HUES64 (cell line): ENCODE measurements around the gene SULT4A1.

Source experiments
- H3K27ac ChIP-seq: 2 replicates; pipeline ENCODE4 v1.7.0; 2013; ENCODE audit warnings: low read depth, low read length, inconsistent platforms
- H3K27me3 ChIP-seq: 2 replicates; pipeline ENCODE4 v1.6.1; 2013; ENCODE audit warnings: mild to moderate bottlenecking, low read length; ENCODE audit not compliant: insufficient read depth
- H3K36me3 ChIP-seq: 2 replicates; pipeline ENCODE4 v1.6.1; 2013; ENCODE audit warnings: mild to moderate bottlenecking, low read length; ENCODE audit not compliant: insufficient read depth
- H3K4me1 ChIP-seq: 2 replicates; pipeline ENCODE4 v1.6.1; 2013; ENCODE audit warnings: mild to moderate bottlenecking, low read length, moderate library complexity; ENCODE audit not compliant: insufficient read depth
- H3K4me3 ChIP-seq: 2 replicates; pipeline ENCODE4 v1.5.1; 2013; ENCODE audit warnings: mild to moderate bottlenecking, low read length, moderate library complexity
- H3K9ac ChIP-seq: 2 replicates; pipeline ENCODE4 v1.6.1; 2013; ENCODE audit warnings: mild to moderate bottlenecking, low read depth, low read length
- H3K9me3 ChIP-seq: 2 replicates; pipeline ENCODE4 v1.6.1; 2013; ENCODE audit warnings: low read depth, low read length; ENCODE audit not compliant: insufficient read depth
- WGBS: fragments of 150-250, 120-280 bp; methylation state at CpG from one replicate; pipeline ENCODE4 v1.1.7; 2013; ENCODE audit warnings: missing lambda C conversion rate; 5-methylcytosine and 5-hydroxymethylcytosine counted together

The SULT4A1 gene

DNA sequence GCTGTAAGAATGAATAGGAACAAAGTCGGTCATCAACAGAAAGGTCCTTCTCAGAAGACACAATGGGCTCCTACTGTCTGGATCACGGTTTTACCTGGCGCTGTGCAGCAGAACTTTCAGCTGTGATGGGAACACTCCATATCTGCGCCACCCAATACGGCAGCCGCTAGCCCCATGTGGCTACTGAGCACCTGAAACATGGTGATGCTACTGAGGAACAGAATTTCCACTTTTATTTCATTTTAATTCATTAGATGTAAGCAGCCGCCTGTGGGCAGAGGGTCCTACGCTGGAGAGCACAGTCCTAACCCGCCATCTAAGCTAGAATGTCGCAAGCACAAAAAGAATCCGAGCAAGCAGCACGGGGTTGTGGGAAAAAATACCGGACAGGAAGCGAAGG lies 2.7 kb downstream of the SULT4A1 start:
- 89% methylated on average over 14 of the region's 14 CpGs for WGBS
- peaks cover 14% of the 10 kb centered on the region; the same call in 1 of the 2 replicates for H3K4me1 ChIP-seq
- peaks cover 3% of the 10 kb centered on the region; the same call in 1 of the 2 replicates for H3K27me3 ChIP-seq
- H3K36me3 ChIP-seq, result no peaks in the 10 kb centered on the region
- H3K9me3 ChIP-seq, result peaks cover 2% of the 10 kb centered on the region; the same call in 1 of the 2 replicates
- H3K9ac ChIP-seq, result no peak overlapping the region
- H3K27ac ChIP-seq, result no peak overlapping the region
- no peak overlapping the region for H3K4me3 ChIP-seq

DNA sequence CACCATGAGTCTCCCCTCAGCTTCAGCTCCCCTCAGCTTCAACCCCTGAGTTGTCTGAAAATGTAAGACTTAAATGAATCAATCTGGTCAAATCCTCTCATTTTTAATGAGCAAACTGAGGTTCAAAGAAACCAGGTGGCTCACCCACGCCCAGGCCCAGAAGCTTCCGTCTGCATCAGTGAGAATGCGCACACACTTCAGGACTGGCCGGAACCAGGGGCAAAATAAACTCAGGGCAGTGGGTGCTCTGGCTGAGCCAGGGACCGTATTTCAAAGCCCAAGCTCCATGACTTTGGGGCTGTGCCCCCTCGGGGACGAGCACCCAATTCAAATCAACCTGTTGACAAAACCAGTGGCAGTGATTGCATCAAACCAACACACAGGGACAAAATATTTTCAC lies 3.1 kb downstream of the SULT4A1 start:
- WGBS, result 93% methylated on average over 7 of the region's 7 CpGs

GRCh38 chr22:43858156-43858895 lies 4.0 kb downstream of the SULT4A1 start:
- Histone ChIP-seq H3K36me3 (no peaks in the 10 kb centered on the region), H3K9me3 (peaks cover 2% of the 10 kb centered on the region; the same call in 1 of the 2 replicates), H3K4me3 (no peak overlapping the region), H3K4me1 (peaks cover 14% of the 10 kb centered on the region; the same call in 1 of the 2 replicates), H3K27ac (no peak overlapping the region), H3K27me3 (peaks cover 3% of the 10 kb centered on the region; the same call in 1 of the 2 replicates), H3K9ac (no peak overlapping the region)
- 78% methylated on average over 11 of the region's 11 CpGs for WGBS

More for the DNA sequence above, 3.1 kb downstream of the SULT4A1 start:
- H3K9ac ChIP-seq, result no peak overlapping the region
- H3K27ac ChIP-seq, result no peak overlapping the region
- H3K4me3 ChIP-seq, result no peak overlapping the region
- peaks cover 14% of the 10 kb centered on the region; the same call in 1 of the 2 replicates for H3K4me1 ChIP-seq
- H3K9me3 ChIP-seq, result peaks cover 2% of the 10 kb centered on the region; the same call in 1 of the 2 replicates
- peaks cover 3% of the 10 kb centered on the region; the same call in 1 of the 2 replicates for H3K27me3 ChIP-seq
- H3K36me3 ChIP-seq, result no peaks in the 10 kb centered on the region

DNA sequence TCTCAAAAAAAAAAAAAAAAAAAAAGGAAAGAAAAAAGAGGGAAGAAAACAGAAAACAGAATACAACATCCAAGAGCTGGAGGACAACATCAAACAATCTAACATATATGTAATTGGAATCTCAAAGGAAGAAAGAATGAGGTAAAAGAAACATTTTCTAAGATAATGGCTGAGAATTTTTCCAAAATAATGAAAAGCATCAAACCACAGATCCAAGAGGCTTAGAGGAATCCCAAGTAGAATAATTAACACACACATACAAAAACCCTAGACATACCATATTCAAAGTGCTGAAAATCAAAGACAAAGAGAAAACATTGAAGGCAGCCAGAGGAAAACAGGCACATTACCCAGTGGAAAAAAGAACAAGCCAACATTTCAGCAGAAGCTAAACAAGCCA lies 4.9 kb downstream of the SULT4A1 start:
- Histone ChIP-seq H3K4me1 (peaks cover 14% of the 10 kb centered on the region; the same call in 1 of the 2 replicates), H3K36me3 (no peaks in the 10 kb centered on the region), H3K4me3 (no peak overlapping the region), H3K27me3 (no peaks in the 10 kb centered on the region; the same call in 1 of the 2 replicates), H3K9ac (no peak overlapping the region), H3K9me3 (peaks cover 2% of the 10 kb centered on the region; the same call in 1 of the 2 replicates), H3K27ac (no peak overlapping the region)

- no peaks in the 10 kb centered on the region for H3K27me3 ChIP-seq
- H3K9ac ChIP-seq, result no peak overlapping the region
- H3K27ac ChIP-seq, result no peak overlapping the region
- H3K4me1 ChIP-seq, result 0 out of 2 replicates have a peak, but pooled peaks cover 6% of the 10 kb centered on the region
- H3K36me3 ChIP-seq, result no peaks in the 10 kb centered on the region
- 97% methylated on average over 4 of the region's 4 CpGs for WGBS
- H3K9me3 ChIP-seq, result peaks cover 2% of the 10 kb centered on the region; the same call in 1 of the 2 replicates
- H3K4me3 ChIP-seq, result no peak overlapping the region
Measured at GRCh38 chr22:43855431-43855830, 6.9 kb downstream of the SULT4A1 start.

- Histone ChIP-seq H3K27ac (no peak overlapping the region), H3K9me3 (peaks cover 2% of the 10 kb centered on the region; the same call in 1 of the 2 replicates), H3K9ac (no peak overlapping the region), H3K4me3 (no peak overlapping the region), H3K4me1 (0 out of 2 replicates have a peak, but pooled peaks cover 6% of the 10 kb centered on the region), H3K27me3 (no peaks in the 10 kb centered on the region), H3K36me3 (no peaks in the 10 kb centered on the region)
- WGBS, result 96% methylated on average over 13 of the region's 13 CpGs
Measured at GRCh38 chr22:43854786-43855271, 7.5 kb downstream of the SULT4A1 start.

DNA sequence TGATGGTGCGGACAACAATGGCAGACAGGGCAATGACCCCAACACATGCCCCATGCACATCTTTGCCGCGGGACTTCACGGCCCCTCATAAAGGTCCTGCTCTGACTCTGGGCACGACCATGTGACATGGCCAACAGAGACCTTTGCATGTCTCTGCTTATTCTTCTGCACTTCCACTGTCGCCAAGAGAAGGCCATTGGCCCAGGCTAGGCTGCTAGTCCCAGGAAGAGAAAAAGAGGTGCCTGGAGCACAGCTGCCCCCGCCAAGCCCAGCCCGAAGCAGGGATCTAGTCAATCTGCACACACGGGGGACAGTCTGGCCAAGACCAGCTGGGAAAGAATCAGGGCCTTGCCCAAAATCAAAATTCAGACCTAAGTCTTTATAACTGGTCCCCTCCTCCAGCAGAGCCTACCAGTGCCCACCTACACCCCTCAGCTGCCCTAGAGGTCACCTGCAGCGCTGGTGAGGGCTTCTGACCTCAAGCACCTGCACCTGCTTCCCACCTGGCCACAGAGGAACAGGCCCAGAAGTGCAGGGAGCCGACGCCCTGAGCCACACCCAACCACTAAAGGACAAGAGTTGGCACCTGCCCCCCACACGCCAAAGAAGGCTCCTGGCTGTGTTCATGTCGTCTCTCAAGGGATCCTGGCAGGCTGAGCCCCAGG lies 8.1 kb downstream of the SULT4A1 start:
- no peak overlapping the region for H3K9ac ChIP-seq
- H3K27ac ChIP-seq, result no peak overlapping the region
- no peaks in the 10 kb centered on the region for H3K27me3 ChIP-seq
- H3K4me3 ChIP-seq, result no peak overlapping the region
- H3K36me3 ChIP-seq, result no peaks in the 10 kb centered on the region
- peaks cover 2% of the 10 kb centered on the region; the same call in 1 of the 2 replicates for H3K9me3 ChIP-seq
- 80% methylated on average over 14 of the region's 14 CpGs for WGBS
- H3K4me1 ChIP-seq, result 0 out of 2 replicates have a peak, but pooled peaks cover 6% of the 10 kb centered on the region

- Histone ChIP-seq H3K4me1 (peaks cover 4% of the 10 kb centered on the region; the same call in 1 of the 2 replicates), H3K36me3 (no peaks in the 10 kb centered on the region), H3K9ac (no peak overlapping the region), H3K9me3 (peaks cover 2% of the 10 kb centered on the region; the same call in 1 of the 2 replicates), H3K27ac (no peak overlapping the region), H3K27me3 (no peaks in the 10 kb centered on the region), H3K4me3 (no peak overlapping the region)
- WGBS, result 91% methylated on average over 10 of the region's 10 CpGs
Measured at GRCh38 chr22:43853328-43853931, 8.9 kb downstream of the SULT4A1 start.

DNA sequence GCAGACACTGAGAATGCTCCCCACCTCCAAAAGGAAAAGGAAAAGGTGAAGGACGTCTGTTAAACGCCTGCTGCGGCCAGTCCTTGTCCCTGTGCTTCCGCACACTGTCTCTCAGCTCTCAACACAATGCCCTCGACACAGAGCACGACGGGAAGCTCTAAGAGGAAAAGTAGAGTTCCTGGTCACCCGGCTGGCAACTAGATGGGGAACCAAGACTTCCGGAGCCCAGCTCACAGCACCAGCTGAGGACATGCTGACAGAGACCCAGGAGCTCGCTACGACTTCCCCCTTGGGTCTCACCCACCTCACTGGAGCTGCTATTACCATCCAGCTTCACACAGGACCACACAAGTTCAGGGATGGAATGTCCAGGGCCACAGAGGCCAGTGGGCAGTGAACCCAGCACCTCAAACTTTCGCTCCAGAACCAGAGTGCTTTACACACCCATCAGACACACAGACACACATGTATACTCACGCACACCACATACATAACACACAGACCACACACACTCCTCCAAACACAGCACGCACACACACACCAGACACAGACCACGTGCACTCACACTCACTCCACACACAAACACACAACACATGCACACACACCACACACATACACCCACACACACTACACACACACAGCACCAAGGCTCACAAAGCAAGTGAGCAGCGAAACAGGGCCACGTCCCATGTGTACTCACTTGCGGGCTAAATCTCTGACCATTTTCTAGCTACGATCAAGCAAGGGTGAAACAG lies 9.6 kb downstream of the SULT4A1 start:
- Histone ChIP-seq H3K27ac (no peak overlapping the region), H3K9me3 (peaks cover 2% of the 10 kb centered on the region; the same call in 1 of the 2 replicates)

GRCh38 chr22:43851979-43852307 lies 10.4 kb downstream of the SULT4A1 start:
- peaks cover 5% of the 10 kb centered on the region; the same call in 1 of the 2 replicates for H3K4me1 ChIP-seq
- H3K27me3 ChIP-seq, result no peaks in the 10 kb centered on the region
- no peak overlapping the region for H3K9ac ChIP-seq
- no peak overlapping the region for H3K27ac ChIP-seq
- H3K4me3 ChIP-seq, result no peak overlapping the region
- H3K9me3 ChIP-seq, result no peaks in the 10 kb centered on the region
- H3K36me3 ChIP-seq, result no peaks in the 10 kb centered on the region
- WGBS, result 70% methylated on average over 3 of the region's 3 CpGs

More for the DNA sequence above, 9.6 kb downstream of the SULT4A1 start:
- no peaks in the 10 kb centered on the region for H3K27me3 ChIP-seq
- H3K9ac ChIP-seq, result no peak overlapping the region
- 91% methylated on average over 19 of the region's 19 CpGs for WGBS
- H3K36me3 ChIP-seq, result no peaks in the 10 kb centered on the region
- no peak overlapping the region for H3K4me3 ChIP-seq
- peaks cover 5% of the 10 kb centered on the region; the same call in 1 of the 2 replicates for H3K4me1 ChIP-seq
